Suprapubic skin (tissue), 4 donors: ENCODE data around the gene CDKL1. TPM values are rescaled to one million over a fixed set of nuclear protein-coding genes. Genes with fewer than 3 reads are reported as not detected.

ENCODE experiments used
- DNase-seq, 2 donors: peaks; one replicate each; pipeline ENCODE4 v3.0.0-alpha.2; 2019; ENCODE audit warnings: low spot score in 2 of 2
- H3K27ac ChIP-seq: fragments of 200-600 bp; sonication (generic); one replicate; pipeline ENCODE4 v1.5.1; 2019
- H3K27me3 ChIP-seq: fragments of 200-600 bp; sonication (generic); one replicate; pipeline ENCODE4 v1.5.1; 2019
- H3K36me3 ChIP-seq: fragments of 200-600 bp; sonication (generic); one replicate; pipeline ENCODE4 v1.5.1; 2019
- H3K4me1 ChIP-seq: fragments of 200-600 bp; sonication (generic); one replicate; pipeline ENCODE4 v1.5.1; 2019
- H3K4me3 ChIP-seq: fragments of 200-600 bp; sonication (generic); one replicate; pipeline ENCODE4 v1.5.1; 2019; ENCODE audit warnings: mild to moderate bottlenecking
- H3K9me3 ChIP-seq: fragments of 200-600 bp; sonication (generic); one replicate; pipeline ENCODE4 v1.5.1; 2019
- EP300 ChIP-seq: sonication (generic); formaldehyde crosslinking; IDR thresholded peaks from one replicate; pipeline ENCODE4 v1.6.1; 2017; ENCODE audit warnings: antibody characterized with exemption
- POLR2A ChIP-seq, 2 donors: fragments of 450-650 bp; IDR thresholded peaks; one replicate each; pipeline ENCODE4 v1.6.1; 2017; ENCODE audit warnings: antibody characterized with exemption in 2 of 2, mild to moderate bottlenecking in 2 of 2, moderate library complexity in 2 of 2
- POLR2AphosphoS5 ChIP-seq, 3 donors: sonication (generic); formaldehyde crosslinking; IDR thresholded peaks; one replicate each; pipeline ENCODE4 v1.6.1; 2017; ENCODE audit warnings: antibody characterized with exemption in 3 of 3
- WGBS: methylation state at CpG from one replicate; pipeline ENCODE4 v1.1.5; 2018; 5-methylcytosine and 5-hydroxymethylcytosine counted together
- total RNA-seq, 4 donors: library from RNA; depleted of rRNA; stranded (reverse); fragments of >200 nt; gene quantifications; one replicate each; pipeline ENCODE4 v1.1.0, GENCODE V29; 2016
- TF ChIP-seq, protein P1 (sequence below), 2 donors: fragments of 200-600 bp in 1 of 2; fragments of 450-650 bp in 1 of 2; sonication (generic) in 1 of 2; IDR thresholded peaks; one replicate each; pipeline ENCODE4 v1.5.1; 2016 to 2019; ENCODE audit warnings: antibody characterized with exemption in 2 of 2, mild to moderate bottlenecking in 1 of 2, moderate library complexity in 1 of 2

CDKL1 gene
- total RNA-seq, 4 donors from 2014 or later, result 2.4 to 11.9 (median 5.2) TPM

DNA sequence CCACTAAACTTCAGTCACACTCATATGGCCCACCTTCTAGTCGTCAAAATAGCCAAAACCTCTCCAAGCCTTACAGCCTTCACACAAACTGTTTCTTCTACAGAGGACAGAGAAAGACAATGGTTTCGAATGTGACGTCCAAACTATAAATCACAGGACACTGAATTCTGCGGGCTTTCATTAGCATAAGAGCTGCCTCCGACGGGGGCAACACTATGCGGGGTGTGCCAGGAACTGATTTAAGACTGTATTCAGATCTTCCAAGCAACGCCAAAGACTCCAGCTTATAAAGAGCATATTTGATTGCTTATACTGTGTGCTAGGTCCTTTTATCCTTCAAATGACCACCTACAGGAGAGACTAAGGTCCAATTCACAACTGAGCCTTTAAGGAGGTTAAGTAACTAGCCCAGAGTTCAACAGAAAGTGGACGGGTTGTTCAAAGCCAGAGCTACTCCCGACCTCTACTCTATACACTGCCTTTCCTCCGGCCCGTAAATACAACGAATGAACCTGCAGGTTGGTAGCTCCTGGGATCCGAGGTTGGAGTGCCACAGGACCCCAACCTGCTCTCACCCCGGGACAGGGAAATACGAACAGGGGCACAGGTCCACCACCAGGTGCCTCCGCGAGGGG lies 85.2 kb downstream of the CDKL1 start:
- H3K27me3 ChIP-seq, result no peaks in the 10 kb centered on the region
- TF ChIP-seq, protein P1, sequence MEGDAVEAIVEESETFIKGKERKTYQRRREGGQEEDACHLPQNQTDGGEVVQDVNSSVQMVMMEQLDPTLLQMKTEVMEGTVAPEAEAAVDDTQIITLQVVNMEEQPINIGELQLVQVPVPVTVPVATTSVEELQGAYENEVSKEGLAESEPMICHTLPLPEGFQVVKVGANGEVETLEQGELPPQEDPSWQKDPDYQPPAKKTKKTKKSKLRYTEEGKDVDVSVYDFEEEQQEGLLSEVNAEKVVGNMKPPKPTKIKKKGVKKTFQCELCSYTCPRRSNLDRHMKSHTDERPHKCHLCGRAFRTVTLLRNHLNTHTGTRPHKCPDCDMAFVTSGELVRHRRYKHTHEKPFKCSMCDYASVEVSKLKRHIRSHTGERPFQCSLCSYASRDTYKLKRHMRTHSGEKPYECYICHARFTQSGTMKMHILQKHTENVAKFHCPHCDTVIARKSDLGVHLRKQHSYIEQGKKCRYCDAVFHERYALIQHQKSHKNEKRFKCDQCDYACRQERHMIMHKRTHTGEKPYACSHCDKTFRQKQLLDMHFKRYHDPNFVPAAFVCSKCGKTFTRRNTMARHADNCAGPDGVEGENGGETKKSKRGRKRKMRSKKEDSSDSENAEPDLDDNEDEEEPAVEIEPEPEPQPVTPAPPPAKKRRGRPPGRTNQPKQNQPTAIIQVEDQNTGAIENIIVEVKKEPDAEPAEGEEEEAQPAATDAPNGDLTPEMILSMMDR (IDR thresholded peaks at IDR 0.05), result peak; percentile 11 to 24
- no peak for TF ChIP-seq EP300
- peak overlapping the region; percentile 68 for H3K4me3 ChIP-seq
- peaks cover 17% of the 10 kb centered on the region for H3K4me1 ChIP-seq
- peak overlapping the region; percentile 92 for H3K27ac ChIP-seq
- H3K9me3 ChIP-seq, result no peaks in the 10 kb centered on the region
- no peak for DNase-seq
- WGBS, result 4% methylated on average over 10 of the region's 18 CpGs
- H3K36me3 ChIP-seq, result no peaks in the 10 kb centered on the region

DNA sequence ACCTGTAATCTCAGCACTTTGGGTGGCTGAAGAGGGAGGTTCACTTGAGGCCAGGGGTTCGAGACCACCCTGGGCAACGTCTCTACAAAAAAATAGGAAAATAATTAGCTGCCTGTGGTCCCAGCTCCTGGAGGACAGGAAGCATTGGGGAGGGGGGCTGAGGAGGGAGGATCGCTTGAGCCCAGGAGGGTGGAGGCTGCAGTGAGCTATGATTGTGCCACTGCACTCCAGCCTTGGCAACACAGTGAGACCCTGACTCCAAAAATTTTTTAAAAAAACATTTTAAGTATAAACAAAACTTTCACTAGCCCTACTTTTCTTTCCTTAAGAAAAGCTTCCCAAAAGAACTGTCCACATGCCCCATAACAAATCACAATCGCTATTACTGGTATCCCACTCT lies 86.2 kb downstream of the CDKL1 start:
- no peak for TF ChIP-seq POLR2A (IDR thresholded peaks at IDR 0.05)
- TF ChIP-seq POLR2AphosphoS5 (IDR thresholded peaks at IDR 0.05), result no peak
- TF ChIP-seq EP300, result no peak
- TF ChIP-seq, protein P1 (IDR thresholded peaks at IDR 0.05), result no peak
- no peaks in the 10 kb centered on the region for H3K36me3 ChIP-seq
- H3K27me3 ChIP-seq, result no peaks in the 10 kb centered on the region
- no peak overlapping the region for H3K4me3 ChIP-seq
- WGBS, result 91% methylated on average over 4 of the region's 4 CpGs
- no peak for DNase-seq
- H3K27ac ChIP-seq, result no peak overlapping the region
- H3K9me3 ChIP-seq, result no peaks in the 10 kb centered on the region
- H3K4me1 ChIP-seq, result peaks cover 17% of the 10 kb centered on the region

DNA sequence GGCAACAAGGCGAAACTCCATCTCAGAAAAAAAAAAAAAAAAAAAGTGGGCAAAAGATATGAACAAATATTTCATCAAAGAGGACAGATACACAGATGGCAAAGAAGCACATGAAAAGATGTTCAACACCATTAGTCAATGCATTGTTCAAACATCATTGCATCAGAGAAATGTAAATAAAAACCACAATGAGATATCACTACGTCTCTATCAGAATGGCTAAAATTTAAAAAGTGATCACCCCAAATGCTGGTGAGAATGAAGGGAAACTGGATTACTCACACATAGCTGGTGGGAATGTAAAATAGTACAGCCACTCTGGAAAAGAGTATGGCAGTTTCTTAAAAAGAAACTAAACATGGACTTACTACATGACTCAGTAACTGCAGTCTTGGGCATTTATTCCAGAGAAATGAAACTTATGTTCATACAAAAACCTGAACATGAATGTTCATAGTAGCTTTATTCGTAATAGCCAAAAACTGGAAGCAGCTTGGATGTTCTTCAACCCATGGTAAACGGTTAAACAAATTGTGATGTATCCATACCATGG lies 88.2 kb downstream of the CDKL1 start:
- no peak for DNase-seq
- WGBS, result 86% methylated on average over 4 of the region's 4 CpGs
- TF ChIP-seq EP300, result no peak
- no peak for TF ChIP-seq POLR2AphosphoS5 (IDR thresholded peaks at IDR 0.05)
- TF ChIP-seq, protein P1 (IDR thresholded peaks at IDR 0.05), result no peak
- no peak for TF ChIP-seq POLR2A (IDR thresholded peaks at IDR 0.05)

DNA sequence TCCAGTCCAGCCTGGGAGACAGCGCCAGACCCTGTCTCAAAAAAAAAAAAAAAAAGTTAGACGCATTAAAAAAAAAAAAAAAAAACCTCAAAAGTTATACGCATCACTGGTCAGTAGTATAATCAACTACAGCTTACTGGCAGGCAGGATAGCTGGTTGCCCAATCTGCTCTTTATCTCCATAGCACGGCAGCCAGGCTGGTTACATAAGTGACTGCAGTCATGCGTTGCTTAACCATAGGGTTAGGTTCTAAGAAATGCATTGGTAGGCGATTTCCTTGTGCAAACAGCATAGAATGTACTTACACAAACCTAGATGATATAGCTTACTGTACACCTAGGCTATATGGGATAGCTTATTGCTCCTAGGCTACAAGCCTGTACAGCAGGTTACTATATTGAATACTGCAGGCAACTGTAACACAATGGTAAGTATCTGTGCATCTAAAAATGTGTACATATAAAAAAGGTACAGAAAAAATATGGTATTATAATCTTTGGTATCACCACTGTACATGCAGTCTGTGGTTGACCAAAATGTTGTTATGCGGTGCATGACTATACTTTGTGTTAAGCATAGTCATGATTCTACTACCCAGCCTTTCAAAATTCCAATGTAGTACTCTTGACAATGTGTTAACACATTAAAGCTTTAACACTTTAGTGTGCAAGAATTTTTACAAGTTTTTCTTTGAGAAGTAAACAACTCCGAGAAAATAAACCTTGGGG lies 92.8 kb downstream of the CDKL1 start:
- H3K9me3 ChIP-seq, result no peaks in the 10 kb centered on the region
- H3K27me3 ChIP-seq, result no peaks in the 10 kb centered on the region
- H3K4me3 ChIP-seq, result no peak overlapping the region
- TF ChIP-seq, protein P1 (IDR thresholded peaks at IDR 0.05), result no peak
- no peak for TF ChIP-seq POLR2A (IDR thresholded peaks at IDR 0.05)
- 78% methylated on average over 8 of the region's 8 CpGs for WGBS
- no peaks in the 10 kb centered on the region for H3K36me3 ChIP-seq
- no peak for DNase-seq
- no peak overlapping the region for H3K27ac ChIP-seq
- H3K4me1 ChIP-seq, result no peaks in the 10 kb centered on the region

More for the DNA sequence above, 88.2 kb downstream of the CDKL1 start:
- no peak overlapping the region for H3K27ac ChIP-seq
- no peaks in the 10 kb centered on the region for H3K27me3 ChIP-seq
- peaks cover 14% of the 10 kb centered on the region for H3K4me1 ChIP-seq
- H3K36me3 ChIP-seq, result no peaks in the 10 kb centered on the region
- H3K9me3 ChIP-seq, result no peaks in the 10 kb centered on the region
- H3K4me3 ChIP-seq, result no peak overlapping the region

DNA sequence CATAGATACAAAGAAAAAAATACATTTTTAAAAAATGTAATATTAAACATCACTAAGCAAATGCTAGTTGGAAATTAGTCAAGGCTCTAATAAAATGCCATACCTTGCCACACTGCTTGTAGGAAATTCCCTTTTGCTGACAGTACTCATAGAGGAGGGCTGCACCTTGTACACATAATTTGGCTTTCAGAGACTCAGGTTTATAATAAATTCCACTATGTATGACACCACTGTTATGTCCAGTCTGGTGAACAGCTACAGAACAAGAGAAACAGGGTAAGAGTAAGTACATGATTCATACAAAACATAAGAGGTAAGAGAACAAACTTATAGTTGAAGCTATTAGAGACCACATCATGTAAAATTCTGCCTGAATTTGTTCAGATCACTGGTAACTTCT lies 94.8 kb downstream of the CDKL1 start:
- H3K27me3 ChIP-seq, result no peaks in the 10 kb centered on the region
- H3K4me1 ChIP-seq, result no peaks in the 10 kb centered on the region
- H3K36me3 ChIP-seq, result no peaks in the 10 kb centered on the region
- DNase-seq, result no peak
- H3K4me3 ChIP-seq, result no peak overlapping the region
- no peaks in the 10 kb centered on the region for H3K9me3 ChIP-seq
- no peak overlapping the region for H3K27ac ChIP-seq
- TF ChIP-seq, protein P1 (IDR thresholded peaks at IDR 0.05), result no peak
- TF ChIP-seq POLR2AphosphoS5 (IDR thresholded peaks at IDR 0.05) (no peak), EP300 (no peak)
